Renal cortex interstitium (tissue), 11 donors: ENCODE results near the gene STARD7. TPM values are rescaled to one million over a fixed set of nuclear protein-coding genes. Genes with fewer than 3 reads are reported as not detected.
"Not testable (repeated sequence)": the region's sequence is repeated elsewhere in the genome, so short reads cannot be mapped to it uniquely, and the experiment has no call there.

Source experiments
- DNase-seq, 11 donors: peaks; one replicate each; pipeline ENCODE4 v3.0.0-alpha.2; 2013; ENCODE audit warnings: low read depth in 9 of 11, low spot score in 4 of 11; ENCODE audit errors: extremely low read depth in 1 of 11
- polyA plus RNA-seq, 3 donors: library from polyadenylated mRNA; unstranded; fragments of 120-200 nt; gene quantifications; one replicate each; pipeline ENCODE4 v1.2.1, GENCODE V29; 2013; ENCODE audit not compliant: insufficient read length in 3 of 3

STARD7 gene
- polyA plus RNA-seq, 3 donors: 135 to 159 (median 141) TPM

GRCh38 chr2:96241227-96241626 is 32.6 kb upstream of the STARD7 start:
- no peak for DNase-seq

- DNase-seq: no peak
Observed at GRCh38 chr2:96240341-96241038, 31.9 kb upstream of the STARD7 start.

DNA sequence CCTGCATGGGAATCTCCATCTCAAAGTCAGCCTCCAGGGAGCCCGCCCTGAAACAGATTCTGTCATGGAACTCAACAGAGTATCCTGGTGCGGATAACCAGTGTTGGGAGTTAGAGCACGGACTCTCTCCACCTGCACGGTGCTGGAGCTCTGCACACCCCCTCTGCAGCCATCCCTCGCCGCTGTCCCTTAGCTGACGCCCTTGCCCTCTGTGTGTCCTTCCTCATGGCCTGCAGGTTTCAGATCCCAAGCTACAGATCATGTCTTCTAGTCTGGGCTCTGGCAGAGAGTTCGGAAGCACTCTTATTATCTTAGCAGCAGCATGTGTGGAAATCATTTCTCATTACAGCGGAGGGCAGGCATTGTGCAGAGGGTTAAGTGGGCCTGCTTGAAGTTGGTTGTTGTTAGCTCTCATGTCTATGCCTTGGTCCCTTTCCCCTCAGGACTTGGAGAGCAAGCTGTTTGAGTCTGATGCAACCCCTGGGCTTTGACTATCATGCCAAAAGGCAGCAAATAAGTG is 31.2 kb upstream of the STARD7 start:
- no peak for DNase-seq

- no peak for DNase-seq
Observed at GRCh38 chr2:96239091-96239490, 30.5 kb upstream of the STARD7 start.

- DNase-seq: no peak
Observed at GRCh38 chr2:96238266-96238665, 29.6 kb upstream of the STARD7 start.

DNA sequence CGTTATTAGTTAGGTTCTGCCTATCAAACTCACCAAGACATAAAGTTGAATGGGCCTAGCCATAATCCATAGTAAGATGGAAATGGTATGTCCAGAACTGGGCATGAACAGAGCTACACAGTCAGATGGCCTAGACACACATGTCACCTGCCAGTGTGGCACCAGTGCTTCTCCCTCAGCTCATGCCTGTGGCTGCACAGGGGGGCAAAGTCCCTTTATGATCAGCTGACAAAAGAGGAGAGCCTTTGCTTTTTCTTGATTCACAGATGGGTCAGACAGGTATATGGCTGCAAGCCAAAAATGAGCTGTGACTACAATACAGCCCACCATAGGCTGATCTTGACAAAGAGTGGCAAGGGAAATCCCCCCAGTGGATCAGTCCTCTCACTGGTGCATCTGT is 28.3 kb upstream of the STARD7 start:
- no peak for DNase-seq

GRCh38 chr2:96233880-96234316 is 25.3 kb upstream of the STARD7 start:
- no peak for DNase-seq

GRCh38 chr2:96233436-96233835 is 24.8 kb upstream of the STARD7 start:
- no peak for DNase-seq

DNA sequence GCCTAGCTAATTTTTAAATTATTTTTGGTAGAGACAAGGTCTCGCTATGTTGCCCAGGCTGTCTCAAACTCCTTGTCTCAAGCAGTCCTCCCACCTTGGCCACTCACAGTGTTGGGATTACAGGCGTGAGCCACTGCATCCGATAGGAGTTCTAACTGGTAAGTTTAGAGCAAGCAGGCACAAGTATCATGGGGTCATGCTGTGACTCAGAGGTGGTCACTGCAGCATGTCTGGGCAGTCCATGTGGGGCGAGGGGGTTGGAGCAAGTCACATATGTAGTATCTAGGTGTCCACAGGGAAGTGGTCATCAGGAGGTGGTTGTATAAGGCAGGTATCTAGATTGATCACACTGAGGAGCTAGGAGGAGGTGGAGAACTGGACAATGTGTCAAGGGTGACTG is 22.7 kb upstream of the STARD7 start:
- DNase-seq: no peak

DNA sequence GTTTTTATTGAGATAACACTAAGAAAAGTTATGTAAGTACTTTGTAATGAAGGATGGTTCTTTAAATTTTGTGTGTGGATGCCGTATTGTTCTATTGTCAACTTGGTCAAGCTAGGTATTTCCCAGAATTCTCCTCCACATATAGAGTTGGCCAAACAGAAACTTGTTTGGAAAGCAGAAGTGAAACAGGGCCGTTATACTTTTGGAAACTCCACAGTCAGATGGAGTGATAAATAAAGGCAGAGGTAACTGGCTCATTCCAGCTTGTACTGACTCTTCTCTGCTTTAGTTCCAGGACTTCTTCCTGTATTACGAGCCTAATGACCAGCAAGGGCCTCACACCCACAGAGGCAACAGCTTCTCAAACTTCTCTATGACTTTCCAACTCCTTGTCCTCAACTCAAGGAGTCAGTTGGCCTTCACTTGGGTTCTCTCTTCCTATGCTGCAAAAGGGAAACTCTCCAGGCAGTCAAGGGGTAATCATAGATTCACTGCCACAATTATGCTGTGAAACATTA is 16.4 kb upstream of the STARD7 start:
- DNase-seq: no peak

DNA sequence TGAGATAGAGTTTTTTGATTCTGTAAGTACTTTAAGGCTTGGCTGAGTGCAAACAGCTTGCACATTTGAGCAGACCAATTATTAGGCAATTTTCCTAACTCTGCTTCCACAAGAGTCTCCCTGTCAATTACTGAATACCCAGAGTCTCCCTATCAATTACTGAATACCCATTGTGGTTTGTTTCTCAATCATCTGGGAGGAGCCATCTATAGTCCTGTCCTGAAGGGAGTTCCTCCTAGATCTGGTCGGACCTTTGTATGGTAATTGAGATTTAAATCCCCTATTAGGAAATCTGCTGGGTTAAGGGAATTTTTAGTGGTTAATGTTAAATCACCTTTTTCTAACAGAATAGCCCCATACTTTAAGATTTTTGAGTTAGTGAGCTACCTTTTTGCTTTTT is 12.5 kb upstream of the STARD7 start:
- not testable (repeated sequence) for DNase-seq

- not testable (repeated sequence) for DNase-seq
Observed at GRCh38 chr2:96219959-96220358, 11.3 kb upstream of the STARD7 start.

GRCh38 chr2:96218508-96219131 is 10.0 kb upstream of the STARD7 start:
- DNase-seq: no peak

GRCh38 chr2:96214554-96214953 is 5.9 kb upstream of the STARD7 start:
- DNase-seq: no peak

DNA sequence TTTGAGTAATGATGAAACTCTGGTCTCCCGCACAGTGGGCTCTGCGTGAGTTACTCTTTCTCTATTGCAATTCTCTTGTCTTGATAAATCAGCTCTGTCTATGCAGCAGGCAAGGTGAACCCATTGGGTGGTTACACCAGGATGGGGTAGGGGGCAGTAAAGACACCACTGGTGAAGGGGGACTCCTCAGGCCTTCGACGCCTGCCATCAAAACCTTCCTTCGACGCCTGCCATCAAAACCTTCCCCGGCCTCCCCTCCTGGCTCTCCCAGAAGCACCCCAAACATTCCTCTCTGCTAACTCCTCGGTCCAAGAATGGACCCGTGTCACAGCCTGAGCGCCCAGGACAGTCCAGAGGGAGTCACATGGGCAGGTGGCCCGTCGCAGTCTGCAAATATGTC is 4.8 kb upstream of the STARD7 start:
- no peak for DNase-seq

- DNase-seq: no peak
Observed at GRCh38 chr2:96212339-96212738, 3.7 kb upstream of the STARD7 start.

DNA sequence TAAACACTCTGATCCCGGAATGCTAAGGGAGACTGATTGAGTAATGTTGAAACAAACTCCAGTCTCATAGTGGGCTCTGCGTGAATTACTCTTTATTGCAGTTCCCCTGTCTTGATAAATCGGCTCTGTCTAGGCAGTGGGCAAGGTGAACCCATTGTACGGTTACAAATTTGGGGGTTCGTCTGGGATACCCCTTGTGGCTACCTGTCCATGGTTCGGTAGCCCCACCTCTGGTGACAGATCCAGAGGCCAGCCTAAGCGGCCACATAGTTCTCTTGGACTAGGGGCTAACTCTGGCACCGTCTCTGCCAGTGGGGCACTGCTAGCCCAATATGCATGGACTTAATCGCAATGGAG is 1.1 kb upstream of the STARD7 start:
- DNase-seq: no peak

DNA sequence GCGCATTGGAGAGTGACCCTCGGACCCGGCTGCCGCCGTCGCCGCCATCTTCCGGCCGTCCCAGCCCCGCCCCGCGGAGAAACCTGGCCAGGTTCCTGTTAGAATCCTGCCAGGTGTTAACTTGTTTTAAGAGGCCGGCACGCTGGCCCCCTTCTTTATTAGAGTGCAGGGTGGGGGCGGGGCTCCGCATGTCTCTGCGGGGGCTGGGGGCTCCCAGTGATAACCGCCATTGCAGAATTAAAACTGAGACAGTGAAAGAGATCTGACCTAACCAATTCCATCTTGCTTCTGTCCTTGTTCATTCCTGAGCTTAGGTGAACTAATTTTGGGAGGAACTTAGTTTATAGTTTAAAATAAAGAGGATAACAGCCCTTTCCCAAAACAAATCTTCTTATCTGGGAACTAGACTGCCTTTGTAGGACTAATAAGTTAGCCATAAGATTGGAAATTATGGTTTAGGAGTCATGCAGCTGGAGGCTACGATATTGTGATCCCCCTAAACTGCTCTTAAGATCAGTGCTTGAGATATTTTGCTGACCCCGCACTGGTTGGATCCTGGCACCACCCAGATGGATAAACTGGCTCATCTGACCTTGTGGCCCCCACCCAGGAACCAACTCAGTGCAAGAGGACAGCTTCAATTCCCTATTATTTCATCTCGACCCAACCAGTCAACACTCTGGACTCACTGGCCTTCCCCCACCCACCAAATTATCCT is 543 bp upstream of the STARD7 start:
- no peak for DNase-seq

DNA sequence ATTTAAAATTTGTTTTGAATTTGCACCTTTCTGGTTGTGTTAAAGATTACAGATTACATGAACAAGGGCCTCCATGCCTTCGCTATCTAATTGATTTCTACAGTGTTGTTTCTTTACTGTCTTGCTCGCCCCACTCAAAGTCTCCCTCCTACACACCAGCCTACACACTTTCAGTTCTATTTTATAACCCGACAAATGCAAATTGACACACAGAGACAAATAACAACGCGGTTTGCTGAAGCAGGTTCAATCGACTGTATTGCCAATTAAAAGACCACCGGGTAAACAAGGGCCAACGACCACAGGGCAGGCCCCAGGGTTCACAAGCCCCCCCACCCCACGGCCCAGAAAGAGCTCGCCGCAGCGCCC is 869 bp downstream of the STARD7 start:
- no peak for DNase-seq
